ENCODE measurements around the gene PTN.

The PTN gene

DNA sequence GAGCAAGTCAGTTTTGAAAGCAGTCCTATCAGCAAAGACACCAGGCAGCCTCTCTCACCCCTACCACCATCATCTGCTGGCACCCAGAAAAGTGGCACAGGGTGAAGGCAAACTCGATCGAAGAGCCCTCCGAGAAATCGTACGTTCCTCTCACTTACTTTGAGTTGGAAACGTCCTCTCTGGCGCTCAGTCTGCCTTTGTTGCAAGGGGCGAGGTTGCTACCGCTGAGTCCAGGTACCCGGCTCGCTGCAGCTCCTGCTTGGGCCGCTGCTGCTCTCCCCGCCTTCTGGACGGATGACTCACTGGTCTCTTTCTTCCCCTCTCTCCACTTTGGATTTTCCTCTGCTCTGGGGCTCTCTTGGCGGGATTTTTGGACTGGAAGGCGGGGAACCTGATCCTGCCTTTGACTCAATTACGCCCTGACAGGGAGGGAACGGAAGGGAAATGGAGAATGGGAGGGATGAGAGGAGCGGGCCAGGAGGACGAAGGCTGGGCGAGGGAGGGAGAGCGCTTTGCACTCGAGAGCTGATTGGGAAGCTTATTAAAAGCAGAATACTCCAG lies at the start of gene PTN:
PTN (minus strand) TSS at position 453 of the 561 bp plus-strand sequence. CDS start 88,760 bp downstream, outside the sequence.
- DNase-seq (ENCODE audit: low spot score): no peak

DNA sequence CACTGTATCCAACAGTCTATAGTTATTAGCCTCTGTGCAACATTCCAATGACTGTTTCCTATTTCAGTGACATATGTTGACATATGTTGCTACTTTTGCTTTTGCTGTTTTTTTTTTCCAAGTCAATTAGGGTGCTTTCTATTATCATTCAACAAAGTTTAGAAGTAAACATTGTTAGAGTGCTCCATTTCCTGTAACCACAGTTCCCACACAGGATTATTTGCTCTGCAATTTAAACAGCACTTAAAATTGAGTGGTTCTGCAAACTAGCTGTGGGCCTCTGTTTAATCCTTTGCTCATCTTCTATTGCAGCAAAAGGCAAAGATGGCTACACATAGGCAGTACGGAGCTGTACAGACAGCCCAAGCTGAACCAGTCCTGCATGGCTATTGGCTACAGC lies 46.5 kb upstream of the PTN start:
- DNase-seq (ENCODE audit: low spot score): no peak

DNA sequence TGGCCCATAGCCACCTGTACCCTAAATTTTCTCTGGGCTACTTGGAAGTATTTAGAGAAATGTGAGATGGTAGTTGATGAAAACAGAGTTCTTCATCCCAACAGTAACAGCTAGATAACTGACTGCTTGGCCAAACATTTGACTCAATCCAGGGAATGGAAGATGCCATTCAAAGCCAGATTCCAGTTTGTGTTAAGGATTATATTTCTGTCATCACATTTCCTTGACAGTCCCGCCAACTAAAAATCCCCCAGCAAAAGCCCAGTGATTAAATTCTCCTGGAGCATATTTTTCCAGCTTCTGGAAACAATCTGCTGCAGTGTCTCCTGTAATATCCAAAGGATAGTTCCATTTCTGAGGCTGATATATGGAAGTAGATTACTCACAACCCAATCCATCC lies 45.4 kb upstream of the PTN start:
- no peak for DNase-seq (ENCODE audit: low spot score)

GRCh38 chr7:137386966-137387365 lies 43.4 kb upstream of the PTN start:
- no peak for DNase-seq (ENCODE audit: low spot score)

DNA sequence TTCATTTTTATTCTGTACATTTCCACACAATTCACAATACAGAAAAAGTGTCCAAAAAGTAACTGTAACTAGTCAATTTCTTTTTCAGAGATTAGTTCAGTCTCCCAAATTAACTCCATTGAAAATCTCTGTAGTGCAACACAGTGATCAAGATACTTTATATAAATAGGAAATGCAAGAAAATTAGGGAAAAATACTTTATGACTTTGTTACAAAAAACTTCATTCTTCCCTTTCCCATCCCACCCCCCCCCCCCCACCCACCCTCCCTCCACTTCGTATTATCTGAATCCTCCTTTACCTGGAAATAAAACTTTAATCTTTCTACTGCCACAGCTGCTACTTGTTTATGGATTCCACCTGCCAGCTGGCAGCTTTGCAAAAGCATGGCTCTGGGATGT lies 37.5 kb upstream of the PTN start:
- DNase-seq (ENCODE audit: low spot score): no peak

DNA sequence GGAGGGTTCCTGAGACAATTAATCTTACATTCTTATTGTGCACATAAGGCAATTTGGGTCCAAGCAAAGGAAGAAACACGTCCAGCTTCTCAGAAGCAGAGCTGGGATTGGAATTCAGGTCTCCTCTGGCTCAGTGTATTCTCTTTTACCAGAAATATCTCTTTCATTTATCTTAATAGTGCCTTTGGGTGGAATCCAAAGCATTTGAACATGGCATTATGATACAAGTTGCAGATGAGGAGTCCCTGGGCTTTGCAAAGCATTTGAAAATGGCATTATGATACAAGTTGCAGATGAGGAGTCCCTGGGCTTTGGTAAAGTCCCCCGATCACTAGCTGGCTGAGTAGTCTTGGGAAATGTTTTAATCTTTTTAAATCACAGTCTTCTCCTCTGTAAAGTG lies 30.0 kb upstream of the PTN start:
- DNase-seq (ENCODE audit: low spot score): no peak

- DNase-seq (ENCODE audit: low spot score): no peak
These were observed 28.1 kb upstream of the PTN start for GRCh38 chr7:137371616-137372015.

GRCh38 chr7:137366995-137367394 lies 23.5 kb upstream of the PTN start:
- no peak for DNase-seq (ENCODE audit: low spot score)

DNA sequence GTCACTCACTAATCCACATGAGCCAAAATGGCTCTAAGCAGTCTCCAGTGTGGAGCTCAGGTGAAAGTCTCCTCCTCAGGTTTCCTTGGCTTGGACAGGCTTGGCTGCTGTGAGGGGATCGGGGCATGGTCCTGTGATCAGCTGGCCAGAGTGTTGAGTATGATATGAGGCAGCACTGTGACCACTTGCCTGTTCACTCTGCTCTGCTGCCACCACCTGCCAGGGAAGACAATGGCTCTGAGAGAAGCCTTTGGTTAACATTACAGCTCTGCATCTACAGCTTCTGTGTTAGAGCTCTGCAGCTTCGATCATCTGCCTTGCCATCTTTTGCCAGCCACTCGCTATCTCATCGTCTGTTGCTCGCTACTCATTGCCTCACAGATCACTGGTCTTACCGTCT lies 20.1 kb upstream of the PTN start:
- no peak for DNase-seq (ENCODE audit: low spot score)

- DNase-seq (ENCODE audit: low spot score): no peak
These were observed 16.6 kb upstream of the PTN start for GRCh38 chr7:137360087-137360679.

- DNase-seq (ENCODE audit: low spot score): no peak
These were observed 11.4 kb upstream of the PTN start for GRCh38 chr7:137354961-137355360.

DNA sequence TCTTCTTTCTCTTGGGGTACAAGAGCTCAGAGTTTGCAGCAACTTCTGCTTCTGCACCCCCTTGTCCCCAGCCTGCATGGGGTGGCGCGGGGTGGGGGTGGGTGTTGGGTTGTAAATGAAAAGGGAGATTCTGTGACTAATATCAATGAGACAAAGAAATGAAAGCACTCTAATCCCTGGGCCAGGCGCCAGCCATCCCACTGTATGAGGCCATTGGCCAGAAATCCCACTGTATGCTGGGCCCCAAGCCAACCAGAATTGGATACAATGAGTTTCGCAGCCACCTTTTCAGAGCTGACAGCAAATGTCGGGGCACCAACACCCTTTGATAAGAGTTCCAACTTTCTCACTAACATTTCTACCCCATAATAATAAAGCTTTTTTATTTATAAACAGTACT lies 10.9 kb upstream of the PTN start:
- no peak for DNase-seq (ENCODE audit: low spot score)

DNA sequence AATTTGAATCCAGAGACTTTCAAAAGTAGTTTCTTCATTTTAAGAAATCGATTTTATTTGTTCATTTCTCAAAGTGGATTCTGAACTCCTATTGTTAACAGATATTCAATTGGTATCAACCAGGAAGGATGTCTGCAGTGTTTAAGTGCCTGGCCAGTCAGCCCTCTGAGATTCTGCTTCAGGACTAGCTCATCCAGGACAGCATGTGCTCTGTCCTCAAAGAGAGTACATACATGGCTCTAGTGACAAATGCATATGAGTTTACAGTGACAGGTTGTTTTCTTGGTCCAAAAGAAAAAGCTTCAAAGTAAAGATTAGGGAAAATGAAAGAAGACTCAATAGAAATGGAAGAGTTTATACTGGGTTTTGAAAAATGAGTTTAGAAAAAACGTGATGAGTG lies 8.4 kb upstream of the PTN start:
- DNase-seq (ENCODE audit: low spot score): no peak

DNA sequence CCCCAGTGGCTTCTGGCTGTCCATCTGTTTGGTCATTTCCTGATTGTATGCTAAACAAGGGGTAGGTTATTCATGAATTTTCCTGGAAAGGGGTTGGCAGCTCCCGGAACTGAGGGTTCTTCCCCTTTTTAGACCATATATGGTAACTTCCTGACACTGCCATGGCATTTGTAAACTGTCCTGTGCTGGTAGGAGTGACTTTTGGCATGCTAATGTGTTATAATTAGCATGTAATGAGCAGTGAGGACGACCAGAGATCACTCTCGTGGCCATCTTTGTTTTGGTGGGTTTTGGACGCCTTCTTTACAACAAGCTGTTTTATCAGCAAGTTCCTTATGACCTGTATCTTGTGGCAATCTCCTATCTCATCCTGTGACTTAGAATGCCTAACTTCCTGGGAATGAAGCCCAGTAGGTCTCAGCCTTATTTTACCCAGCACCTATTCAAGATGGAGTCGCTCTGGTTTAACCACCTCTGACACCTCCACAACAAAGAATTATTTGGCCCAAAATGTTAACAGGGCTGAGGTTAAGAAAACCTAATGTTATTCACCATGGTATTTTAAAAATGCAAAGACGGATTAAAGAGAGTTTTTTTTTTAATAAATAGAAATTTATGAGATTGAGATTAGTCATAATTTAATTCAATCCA lies 2.4 kb upstream of the PTN start:
- DNase-seq (ENCODE audit: low spot score): no peak

GRCh38 chr7:137342828-137343261 lies 688 bp downstream of the PTN start:
- DNase-seq (ENCODE audit: low spot score): no peak

DNA sequence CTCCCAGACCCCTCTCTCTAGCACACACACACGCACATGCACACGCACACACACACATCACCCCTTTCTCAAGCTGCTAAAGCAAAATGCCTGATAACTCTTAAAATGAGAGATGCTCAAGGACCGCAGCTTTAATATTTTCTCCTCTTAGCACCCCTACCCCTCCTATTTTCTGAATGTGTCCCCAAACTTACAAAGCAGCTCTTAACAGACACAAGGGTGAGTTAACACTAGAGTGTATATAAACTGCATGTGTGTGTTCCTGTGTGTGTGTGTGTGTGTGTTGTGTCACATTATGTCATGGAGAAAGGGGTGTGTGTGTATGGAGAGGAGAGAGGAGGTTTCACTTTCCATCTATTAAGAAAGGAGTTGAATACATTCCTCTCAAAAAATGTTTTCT lies 1.3 kb downstream of the PTN start:
- no peak for DNase-seq (ENCODE audit: low spot score)

- DNase-seq (ENCODE audit: low spot score): no peak
These were observed 5.6 kb downstream of the PTN start for GRCh38 chr7:137337902-137338301.

DNA sequence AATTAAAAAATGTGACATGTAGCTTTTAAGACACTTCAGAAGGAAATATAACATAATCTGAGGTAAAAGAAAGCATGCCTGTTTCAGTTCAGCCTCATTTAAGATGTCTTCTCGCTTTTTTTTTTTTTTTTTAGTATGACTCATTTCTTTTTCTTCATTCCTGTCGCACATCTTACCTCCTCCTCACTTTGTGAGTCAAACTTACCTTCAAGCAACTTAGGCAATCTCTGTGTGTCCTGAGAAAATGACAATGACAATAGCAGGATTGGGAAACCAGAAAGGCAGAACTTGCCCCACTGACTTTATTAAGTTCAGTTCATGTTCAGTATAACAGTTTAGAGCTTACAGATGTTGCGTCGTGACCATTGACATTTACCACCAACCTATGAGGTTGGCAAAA lies 7.7 kb downstream of the PTN start:
- DNase-seq (ENCODE audit: low spot score): no peak

DNA sequence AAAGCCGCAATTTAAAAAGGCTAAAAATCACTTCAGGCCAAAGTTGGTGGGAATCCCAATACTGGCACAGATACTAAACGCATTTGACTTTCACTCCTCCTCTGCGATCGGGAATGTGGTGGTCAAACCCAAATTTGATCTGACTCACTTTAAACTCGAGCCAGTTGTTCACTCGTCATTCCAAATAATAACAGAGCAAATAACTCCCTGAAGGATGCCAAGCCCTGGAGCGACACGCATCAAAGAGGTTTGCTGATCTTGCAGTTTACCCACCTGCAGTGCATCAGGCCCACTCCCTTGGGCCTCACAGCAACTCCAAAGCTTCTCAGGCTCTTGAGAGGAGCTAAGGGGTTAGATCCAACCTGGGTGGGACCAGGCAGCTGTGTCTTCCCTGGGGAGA lies 12.2 kb downstream of the PTN start:
- no peak for DNase-seq (ENCODE audit: low spot score)

DNA sequence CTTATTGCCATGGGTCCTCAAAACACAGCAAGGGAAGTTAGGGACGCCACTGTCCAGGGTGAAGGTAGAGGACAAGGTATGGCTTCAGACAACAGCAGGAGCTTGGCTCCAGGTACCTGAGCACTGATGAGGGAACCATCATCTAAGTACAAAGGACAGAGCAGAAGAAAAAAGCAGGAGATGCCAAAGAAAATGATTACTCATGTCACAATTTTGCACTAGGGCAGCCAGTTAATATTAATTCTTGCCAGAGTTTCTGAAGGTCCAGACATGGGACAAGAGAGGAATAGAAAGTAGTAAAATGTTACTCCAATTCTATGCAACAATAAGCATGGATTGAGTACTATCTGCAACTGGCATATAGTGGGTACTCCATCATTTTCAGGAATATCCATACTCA lies 14.1 kb downstream of the PTN start:
- DNase-seq (ENCODE audit: low spot score): no peak

- no peak for DNase-seq (ENCODE audit: low spot score)
These were observed 15.0 kb downstream of the PTN start for GRCh38 chr7:137328373-137329120.

DNA sequence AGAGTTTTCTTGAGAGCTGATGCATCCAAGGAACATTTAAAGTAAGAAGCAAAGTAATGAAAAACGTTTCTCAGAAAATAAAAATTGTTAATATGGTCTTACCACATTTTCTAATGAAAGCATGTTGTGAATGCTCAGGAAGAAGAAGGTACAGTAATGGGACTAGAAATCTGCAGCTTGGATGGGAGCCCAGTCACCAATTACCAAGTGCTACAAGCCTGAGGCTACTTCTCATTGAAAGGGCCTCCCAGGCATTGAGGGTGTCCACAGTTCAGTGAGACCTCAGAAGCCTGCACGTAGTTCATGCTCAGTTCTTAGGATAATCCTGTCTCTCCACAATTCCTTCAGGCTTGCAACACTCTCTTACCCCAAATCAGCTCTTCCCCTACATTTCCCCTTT lies 17.6 kb downstream of the PTN start:
- no peak for DNase-seq (ENCODE audit: low spot score)

All from activated CD4-positive, alpha-beta T cell treated with anti-CD3 and anti-CD28 coated beads, Interleukin-2, Interleukin-4, amounts not matched to agents 100 ng/mL and 50 ng/mL, durations not matched to agents 16 hours and 8 hours (primary cell).